NCI-H2029 treated with DMSO at 0.1 percent for 48 hours (cell line): ENCODE data around the gene ARMH2.
"Not testable (repeated sequence)": the region's sequence is repeated elsewhere in the genome, so short reads cannot be mapped to it uniquely, and the experiment has no call there.

Source experiments
- DNase-seq: peaks from one replicate; lab custom pipeline; 2025; lab: John Stamatoyannopoulos, UW

Gene ARMH2

GRCh38 chr6:24764833-24765828 lies 33.6 kb downstream of the ARMH2 start:
- DNase-seq, result not testable (repeated sequence)

- peak; percentile 79 for DNase-seq
These were observed 35.1 kb downstream of the ARMH2 start for GRCh38 chr6:24763578-24763977.

GRCh38 chr6:24761851-24762250 lies 36.9 kb downstream of the ARMH2 start:
- no peak for DNase-seq

GRCh38 chr6:24761193-24761835 lies 37.4 kb downstream of the ARMH2 start:
- DNase-seq, result no peak

GRCh38 chr6:24760210-24760609 lies 38.5 kb downstream of the ARMH2 start:
- no peak for DNase-seq

- DNase-seq, result no peak
These were observed 39.0 kb downstream of the ARMH2 start for GRCh38 chr6:24759718-24760117.

- DNase-seq, result no peak
These were observed 41.1 kb downstream of the ARMH2 start for GRCh38 chr6:24757611-24758010.

- DNase-seq, result no peak
These were observed 43.4 kb downstream of the ARMH2 start for GRCh38 chr6:24755279-24755678.

- DNase-seq, result not testable (repeated sequence)
These were observed 44.3 kb downstream of the ARMH2 start for GRCh38 chr6:24754378-24754777.

GRCh38 chr6:24753545-24753944 lies 45.2 kb downstream of the ARMH2 start:
- DNase-seq, result no peak

GRCh38 chr6:24752917-24753492 lies 45.7 kb downstream of the ARMH2 start:
- DNase-seq, result no peak

GRCh38 chr6:24752503-24752902 lies 46.2 kb downstream of the ARMH2 start:
- DNase-seq, result no peak

- not testable (repeated sequence) for DNase-seq
These were observed 47.8 kb downstream of the ARMH2 start for GRCh38 chr6:24750878-24751277.

GRCh38 chr6:24749297-24749696 lies 49.4 kb downstream of the ARMH2 start:
- no peak for DNase-seq
